GM13976 (cell line): ENCODE results near the gene COMMD1.

Source experiments
- DNase-seq: peaks from one replicate; pipeline ENCODE4 v3.0.0; 2012; ENCODE audit warnings: low spot score
- CTCF ChIP-seq: IDR thresholded peaks from 2 replicates; pipeline ENCODE4 v1.5.1; 2012; ENCODE audit warnings: borderline replicate concordance, mild to moderate bottlenecking; ENCODE audit not compliant: insufficient read depth; ENCODE audit errors: extremely low read depth, missing control alignments, control extremely low read depth
- in situ Hi-C: fragments of 300-500 bp; cut with MboI; formaldehyde crosslinking; loops from one replicate; pipeline ENCODE4 v1.12.0; 2022; ENCODE audit warnings: low sequenced_read_pairs, mixed read lengths, inconsistent platforms; ENCODE audit not compliant: unreplicated experiment

Gene COMMD1

GRCh38 chr2:62071126-62071598 is 165.7 kb downstream of the COMMD1 start:
- no peak for TF ChIP-seq CTCF
- no peak for DNase-seq
- in situ Hi-C loops, result no loop called here

- in situ Hi-C loops, result no loop called here
- no peak for DNase-seq
Measured at GRCh38 chr2:62071760-62072680, 166.5 kb downstream of the COMMD1 start.

GRCh38 chr2:62074233-62074632 is 168.8 kb downstream of the COMMD1 start:
- TF ChIP-seq CTCF, result no peak
- no peak for DNase-seq
- in situ Hi-C loops, result no loop called here

More at GRCh38 chr2:62071760-62072680, 166.5 kb downstream of the COMMD1 start:
- no peak for TF ChIP-seq CTCF

GRCh38 chr2:62076980-62077638 is 171.6 kb downstream of the COMMD1 start:
- DNase-seq, result peak; percentile 49
- no peak for TF ChIP-seq CTCF
- in situ Hi-C loops, result no loop called here

GRCh38 chr2:62084801-62085200 is 179.3 kb downstream of the COMMD1 start:
- peak; percentile 35 for DNase-seq
- TF ChIP-seq CTCF, result no peak
- in situ Hi-C loops, result no loop called here

- no peak for DNase-seq
- no peak for TF ChIP-seq CTCF
- in situ Hi-C loops, result no loop called here
Measured at GRCh38 chr2:62089658-62090057, 184.2 kb downstream of the COMMD1 start.
